ENCODE data around the gene TRIM67. TPM values are rescaled to one million over a fixed set of nuclear protein-coding genes. Genes with fewer than 3 reads are reported as not detected.
"Not testable (repeated sequence)": the region's sequence is repeated elsewhere in the genome, so short reads cannot be mapped to it uniquely, and the experiment has no call there.

TRIM67 gene
- total RNA-seq, 1 donor from 2014 or later, result 0.10 TPM

DNA sequence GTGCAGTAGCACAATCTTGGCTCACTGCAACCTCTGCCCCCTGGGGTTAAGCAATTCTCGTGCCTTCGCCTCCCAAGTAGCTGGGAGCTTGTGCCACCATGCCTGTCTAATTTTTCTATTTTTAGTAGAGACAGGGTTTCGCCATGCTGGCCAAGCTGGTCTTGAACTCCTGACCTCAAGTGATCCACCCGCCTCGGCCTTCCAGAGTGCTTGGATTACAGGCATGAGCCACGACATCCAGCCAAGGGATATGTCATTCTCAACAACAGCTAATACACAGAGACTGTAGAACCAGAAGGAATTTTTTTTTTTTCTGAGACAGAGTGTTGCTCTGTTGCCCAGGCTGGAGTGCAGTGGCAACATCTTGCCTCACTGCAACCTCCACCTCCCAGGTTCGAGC is 3.7 kb upstream of the TRIM67 start:
- not testable (repeated sequence) for DNase-seq

DNA sequence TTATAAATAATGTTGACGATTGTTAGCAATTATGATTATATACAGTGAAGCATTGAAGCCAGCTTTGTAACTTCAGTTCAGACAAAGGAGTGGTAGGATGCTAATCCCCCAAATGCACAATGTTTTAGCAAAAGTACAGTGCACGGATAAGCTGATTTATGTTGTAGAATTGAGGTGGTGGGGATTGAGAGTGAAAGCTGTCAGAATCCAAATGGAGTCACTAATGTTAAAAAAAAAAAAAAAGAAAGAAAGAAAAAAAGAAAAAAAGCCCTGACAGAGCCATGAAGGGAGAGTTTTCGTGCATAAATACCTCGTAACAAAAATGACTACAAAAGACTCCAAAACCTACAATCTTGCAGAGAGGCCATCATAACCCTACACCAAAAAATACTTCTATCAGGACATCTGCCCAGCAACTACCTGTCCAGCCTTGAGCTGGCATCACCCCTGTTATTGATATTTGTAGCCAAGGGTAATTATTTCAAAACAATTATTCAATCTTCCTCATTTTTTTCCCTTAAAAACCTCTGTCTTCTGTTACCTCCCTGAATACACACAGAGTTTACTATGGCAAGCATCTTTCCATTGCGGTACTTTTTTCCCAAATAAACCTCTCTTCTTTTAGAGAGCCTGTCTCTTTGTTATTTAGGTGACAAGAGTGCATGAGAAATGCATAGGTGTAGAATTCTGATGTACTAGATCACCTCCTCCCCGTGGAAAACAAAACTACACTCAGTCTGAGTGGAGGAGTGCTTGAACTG is 2.5 kb upstream of the TRIM67 start:
- no peak for DNase-seq

DNA sequence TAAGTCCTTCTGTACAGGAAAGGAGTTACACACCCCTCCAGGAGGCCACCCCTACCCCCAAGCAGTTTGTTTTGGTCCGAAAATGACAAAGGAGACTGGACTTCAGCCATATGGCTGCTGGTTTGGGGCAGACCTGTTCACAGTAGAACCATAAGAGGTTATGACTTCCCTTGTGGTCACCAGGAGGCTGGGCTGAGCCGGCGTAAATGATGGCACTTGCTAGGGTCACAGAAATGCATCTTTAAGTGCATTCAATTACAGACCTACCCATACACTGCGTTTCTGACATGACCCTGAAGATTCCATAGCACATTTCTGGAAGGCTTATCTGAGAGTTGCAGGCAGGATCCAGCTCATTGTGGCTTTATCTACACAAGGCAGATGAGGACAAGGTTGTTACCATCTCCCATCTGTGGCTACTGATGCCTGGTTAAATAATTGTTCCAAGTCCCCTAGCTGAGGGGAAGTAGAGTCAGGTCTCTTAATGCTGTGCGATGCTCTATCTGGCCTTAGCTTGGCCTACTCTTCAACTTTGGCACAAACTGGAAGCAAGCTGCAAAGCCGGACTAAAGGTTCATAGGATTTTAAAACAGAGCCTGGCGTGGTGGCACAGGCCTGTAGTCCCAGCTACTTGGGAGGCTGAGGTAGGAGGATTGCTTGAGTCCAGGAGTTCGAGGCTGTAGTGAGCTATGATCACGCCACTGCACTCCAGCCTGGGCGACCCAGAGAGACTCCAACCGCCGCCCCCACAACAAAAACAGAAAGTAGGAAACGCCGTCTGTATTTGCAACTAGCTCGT is 1.7 kb upstream of the TRIM67 start:
- DNase-seq, result no peak

DNA sequence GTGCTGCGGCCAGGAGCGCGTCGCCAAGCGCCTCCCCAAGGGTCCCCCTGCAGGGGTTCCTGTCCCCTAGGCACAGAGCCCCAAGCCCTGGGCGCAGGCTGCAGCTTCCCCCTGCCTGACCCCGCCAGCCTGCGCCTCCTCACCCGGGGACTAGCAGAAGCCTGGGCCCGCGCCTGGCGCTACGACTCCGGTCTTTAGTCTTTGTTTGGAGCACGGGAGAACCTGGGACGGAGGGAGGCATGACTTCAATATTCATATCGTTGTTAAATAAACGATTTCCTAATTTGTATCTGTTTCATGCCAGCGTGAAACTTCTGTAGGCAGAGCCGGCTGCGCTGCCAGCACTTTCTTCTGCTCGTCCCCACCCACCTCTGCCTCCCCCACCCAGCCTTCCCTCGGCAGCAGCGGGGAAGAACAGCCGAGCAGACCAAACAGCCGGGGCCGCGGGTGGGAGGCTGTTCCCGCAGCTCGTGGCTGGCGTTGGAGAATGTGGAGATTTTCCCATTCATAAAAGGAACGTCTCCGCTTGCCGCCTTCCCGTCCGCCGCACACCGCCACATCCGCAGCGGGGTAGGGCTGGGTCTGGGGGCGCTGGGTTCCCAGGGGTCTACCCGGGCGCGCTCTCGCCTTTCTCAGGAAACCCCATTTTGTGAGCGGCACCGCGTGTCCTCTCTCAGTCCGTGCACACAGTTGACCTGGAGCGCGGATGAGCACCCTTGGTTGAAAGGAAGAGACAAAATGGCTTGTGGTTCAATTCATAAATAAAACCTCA is 777 bp upstream of the TRIM67 start:
- DNase-seq, result peak; percentile 30

DNA sequence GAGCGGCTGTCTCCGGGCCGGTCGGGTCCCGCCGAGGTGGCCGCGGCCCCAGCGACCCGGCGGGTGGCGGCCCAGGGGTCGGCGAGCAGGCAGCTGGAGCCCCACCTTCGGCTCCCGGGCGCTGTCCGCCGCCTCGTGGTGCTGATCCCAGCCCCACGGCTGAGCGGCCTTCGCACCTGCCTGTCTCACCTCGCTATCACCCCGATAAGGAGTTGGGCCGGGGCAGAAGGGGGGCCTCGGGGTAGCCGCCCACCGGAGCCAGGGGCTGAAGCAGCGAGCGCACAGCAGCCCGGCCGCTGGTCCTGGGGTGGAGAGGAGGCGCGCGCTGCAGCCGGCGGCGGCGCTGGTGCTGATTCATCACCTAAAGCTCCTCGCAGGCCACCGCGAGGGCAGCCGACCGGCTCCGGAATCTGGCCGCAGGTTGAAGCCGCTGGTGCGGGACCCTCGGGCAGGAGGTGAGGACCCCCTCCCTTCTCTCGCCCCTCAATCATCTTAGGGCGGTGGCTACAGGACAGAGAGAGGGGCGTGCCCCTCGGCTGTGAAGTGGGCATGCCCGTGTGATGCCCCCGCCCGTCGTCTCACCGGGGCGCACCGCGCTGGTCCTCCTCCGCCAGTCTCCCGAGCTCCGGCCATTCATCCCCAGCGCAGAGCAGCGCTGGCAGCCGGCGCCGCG is 575 bp downstream of the TRIM67 start:
- DNase-seq, result peak; percentile 66

DNA sequence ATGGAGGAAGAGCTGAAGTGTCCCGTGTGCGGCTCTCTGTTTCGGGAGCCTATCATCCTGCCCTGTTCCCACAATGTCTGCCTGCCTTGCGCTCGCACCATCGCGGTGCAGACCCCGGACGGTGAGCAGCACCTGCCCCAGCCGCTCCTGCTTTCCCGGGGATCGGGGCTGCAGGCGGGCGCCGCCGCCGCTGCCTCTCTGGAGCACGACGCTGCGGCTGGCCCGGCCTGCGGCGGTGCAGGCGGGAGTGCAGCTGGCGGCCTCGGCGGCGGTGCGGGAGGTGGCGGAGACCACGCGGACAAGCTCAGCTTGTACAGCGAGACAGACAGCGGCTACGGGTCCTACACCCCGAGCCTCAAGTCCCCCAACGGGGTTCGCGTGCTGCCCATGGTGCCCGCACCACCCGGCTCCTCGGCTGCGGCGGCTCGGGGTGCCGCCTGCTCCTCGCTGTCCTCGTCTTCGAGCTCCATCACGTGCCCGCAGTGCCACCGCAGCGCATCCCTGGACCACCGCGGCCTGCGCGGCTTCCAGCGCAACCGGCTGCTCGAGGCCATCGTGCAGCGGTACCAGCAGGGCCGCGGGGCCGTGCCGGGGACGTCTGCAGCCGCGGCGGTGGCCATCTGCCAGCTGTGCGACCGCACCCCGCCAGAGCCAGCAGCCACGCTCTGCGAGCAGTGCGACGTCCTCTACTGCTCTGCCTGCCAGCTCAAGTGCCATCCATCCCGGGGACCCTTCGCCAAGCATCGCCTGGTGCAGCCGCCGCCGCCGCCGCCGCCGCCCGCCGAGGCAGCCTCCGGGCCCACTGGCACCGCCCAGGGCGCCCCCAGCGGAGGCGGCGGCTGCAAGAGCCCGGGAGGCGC is 1.3 kb downstream of the TRIM67 start:
- no peak for DNase-seq

DNA sequence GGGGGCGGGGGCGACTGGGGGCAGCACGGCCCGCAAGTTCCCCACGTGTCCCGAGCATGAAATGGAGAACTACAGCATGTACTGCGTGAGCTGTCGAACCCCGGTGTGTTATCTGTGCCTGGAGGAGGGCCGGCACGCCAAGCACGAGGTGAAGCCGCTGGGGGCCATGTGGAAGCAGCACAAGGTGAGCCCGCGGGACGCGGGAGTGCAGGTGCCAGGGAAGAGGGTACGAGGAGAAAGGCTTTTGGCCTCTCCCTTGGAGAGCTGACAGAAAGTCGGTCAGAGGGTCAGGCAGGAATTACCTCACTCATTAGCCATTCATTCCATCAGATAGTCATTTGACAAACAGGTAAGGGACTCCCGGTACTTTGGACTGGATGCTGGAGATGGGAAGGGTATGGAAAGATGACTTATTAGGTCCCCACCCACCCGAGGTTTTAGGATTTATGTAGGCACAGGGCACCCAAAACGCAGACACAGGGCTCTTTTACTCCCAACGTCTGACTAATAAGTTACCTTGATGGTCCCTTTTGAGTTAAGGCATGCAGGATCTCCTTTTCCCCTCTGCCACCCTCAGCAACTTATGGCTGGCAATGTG is 2.1 kb downstream of the TRIM67 start:
- no peak for DNase-seq

DNA sequence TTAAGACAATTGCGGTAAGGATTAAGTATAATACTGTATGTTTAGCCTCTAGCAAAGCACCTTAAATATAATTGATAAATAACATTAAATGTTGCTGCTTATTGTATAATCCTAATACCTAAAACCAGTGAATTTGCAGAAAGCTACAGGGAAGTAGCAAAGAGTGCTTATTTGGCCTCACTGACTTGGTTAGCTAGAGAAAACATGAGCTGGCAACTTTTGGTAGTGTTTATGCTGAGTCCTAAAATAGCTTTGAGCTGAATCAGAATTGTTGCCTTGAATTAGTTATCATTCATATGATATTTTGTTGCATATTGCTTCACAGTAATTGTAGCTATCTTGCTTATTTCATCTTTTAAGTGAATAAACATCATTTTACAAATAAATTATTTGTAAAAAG is 3.5 kb downstream of the TRIM67 start:
- DNase-seq, result no peak

DNA sequence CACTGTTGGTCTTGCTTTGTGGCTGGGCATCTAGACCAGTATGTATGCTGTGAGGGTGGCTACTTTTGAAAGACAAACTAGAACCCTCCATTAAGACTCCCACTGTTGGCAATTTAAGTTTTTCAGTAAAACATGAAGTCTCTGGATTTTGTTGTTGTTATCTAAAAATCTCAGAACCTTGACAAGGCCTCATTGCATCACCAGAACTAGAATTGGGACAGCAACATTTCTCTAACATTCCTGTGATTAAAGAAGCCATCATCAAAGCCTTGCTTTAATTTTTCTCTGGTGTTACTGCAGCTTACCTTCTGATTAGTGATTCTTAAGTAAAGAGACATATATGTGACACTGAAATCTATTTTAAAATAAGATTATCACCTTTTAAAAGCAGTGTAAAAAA is 4.5 kb downstream of the TRIM67 start:
- no peak for DNase-seq

DNA sequence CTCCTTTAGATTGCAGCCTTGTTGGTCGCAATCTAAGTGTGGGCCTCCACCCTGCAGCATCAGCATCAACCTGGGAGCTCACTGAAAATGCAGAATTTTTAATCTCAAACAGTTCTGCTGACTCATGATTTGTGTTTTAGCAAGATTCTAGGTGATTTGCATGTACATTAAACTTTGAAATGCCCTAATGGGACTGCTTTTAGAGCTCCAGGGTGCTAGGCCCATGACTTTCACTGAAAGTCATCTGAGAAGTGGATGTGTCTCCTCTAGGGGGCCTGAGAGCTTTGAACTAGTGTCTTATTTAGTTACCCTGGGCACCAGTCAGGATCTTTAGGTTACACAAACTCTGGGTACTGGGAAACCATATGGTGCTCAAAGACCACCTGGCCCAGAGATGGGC is 9.0 kb downstream of the TRIM67 start:
- DNase-seq, result no peak

DNA sequence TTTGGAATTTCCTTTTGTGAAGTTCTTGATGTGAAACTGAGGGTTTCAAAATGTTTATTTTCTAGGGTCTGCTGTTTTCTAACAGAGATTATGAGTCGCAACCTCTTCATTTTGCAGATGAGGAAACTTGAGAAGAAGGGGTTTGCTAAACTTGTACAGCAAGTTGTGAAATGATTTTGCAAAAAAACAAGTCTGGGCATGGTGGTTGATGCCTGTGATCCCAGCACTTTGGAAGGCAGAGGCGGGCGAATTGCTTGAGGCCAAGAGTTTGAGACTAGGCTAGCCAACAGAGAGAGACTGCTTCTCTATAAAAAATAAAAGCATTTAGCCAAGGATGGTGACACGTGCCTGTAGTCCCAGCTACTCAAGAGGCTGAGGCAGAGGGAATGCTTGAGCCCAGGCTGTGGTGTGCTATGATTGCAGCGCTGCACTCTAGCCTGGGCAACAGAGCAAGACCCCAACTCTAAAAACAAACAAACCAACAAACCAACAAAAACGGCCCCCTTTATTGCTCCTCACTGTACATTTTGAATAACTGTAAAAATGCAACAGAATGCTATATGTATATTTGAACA is 9.9 kb downstream of the TRIM67 start:
- no peak for DNase-seq

DNA sequence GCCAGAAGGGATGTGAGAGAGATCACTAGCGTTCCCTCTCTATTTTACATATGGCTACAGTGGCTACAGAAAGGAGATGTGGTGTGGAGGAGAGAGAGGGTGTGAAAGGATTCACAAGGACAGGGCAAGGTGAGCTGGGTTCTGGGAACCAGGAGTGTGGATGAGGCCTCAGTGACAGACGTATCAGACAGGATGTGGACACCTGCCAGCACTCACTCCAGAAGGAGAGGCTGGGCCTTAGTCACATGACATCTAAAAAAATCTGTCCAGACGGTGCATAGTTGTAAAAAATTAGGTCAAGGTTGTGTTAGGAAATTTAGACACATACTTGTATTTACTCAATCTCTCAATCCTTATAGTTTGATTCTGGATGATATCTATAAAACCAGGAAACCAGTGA is 10.6 kb downstream of the TRIM67 start:
- DNase-seq, result no peak

DNA sequence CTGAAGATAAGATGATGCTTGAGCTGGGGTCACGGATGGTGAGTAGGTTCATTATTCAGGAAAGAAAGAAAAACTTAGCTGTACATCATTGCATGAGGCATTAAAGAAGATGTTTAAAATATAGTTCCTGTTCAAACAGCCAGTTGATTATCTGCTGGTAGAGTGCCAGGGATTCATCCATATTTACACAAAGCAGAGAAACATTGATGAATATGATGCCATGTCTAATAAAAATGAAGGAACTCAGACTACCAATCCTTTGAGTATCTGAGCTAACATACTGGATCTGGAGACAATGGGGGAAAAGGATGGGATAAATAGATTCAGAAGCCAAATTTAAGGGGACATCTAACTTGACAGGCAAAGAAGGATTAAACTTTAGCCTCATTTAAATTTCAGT is 14.6 kb downstream of the TRIM67 start:
- DNase-seq, result no peak

DNA sequence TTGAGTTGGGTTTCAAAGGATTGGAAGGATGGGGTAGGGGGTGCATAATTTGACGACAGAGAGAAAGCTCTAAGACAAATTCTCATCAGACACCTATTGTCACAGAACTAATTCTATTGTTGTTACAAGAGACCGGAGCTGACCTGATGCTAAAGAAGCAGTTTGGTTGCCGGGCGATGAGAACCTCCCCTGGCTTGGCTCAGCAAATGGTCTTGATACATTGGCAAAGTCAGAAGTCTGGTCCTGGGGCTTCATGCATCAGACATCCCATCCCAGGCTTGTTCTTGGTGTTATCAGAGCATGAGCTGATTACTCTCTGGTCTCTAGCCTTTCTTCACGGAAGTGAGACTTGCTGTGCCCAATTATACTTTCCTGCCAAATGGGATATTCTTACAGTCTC is 15.4 kb downstream of the TRIM67 start:
- DNase-seq, result no peak

DNA sequence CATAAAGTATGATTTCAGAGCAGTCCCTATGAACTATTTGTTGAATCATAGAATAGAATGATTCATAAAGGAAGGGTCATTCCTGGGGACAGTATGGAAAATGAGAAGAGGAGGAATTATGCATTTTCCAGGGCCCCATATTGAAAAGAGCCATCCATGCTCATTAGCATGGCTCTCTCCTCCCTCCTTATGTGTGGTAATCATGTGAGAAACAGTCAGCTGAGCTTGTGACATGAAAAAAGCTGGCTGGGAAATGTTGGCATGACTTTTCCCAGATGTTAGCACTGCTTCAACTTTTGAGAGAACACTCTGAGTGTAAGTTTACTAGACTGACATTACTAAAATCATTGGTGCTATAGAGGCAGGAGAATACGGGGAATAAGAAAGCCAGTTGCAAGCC is 16.1 kb downstream of the TRIM67 start:
- no peak for DNase-seq

DNA sequence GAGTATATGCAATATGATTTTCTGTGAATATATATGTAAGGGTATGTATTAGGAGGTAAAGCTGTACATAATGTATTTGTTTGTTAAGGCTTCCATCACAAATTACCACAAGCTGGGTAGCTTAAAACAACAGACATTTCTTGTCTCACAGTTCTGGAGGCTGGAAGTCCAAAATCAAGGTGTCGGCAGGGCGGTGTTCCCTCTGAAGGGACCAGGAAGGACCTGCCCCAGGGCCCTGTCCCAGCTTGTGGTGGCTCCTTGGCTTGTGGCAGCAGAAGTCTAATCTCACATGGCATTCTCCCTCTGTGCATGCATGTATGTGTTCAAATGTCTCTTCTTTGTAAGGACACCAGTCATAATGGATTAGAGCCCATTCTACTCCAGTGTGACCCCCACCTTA is 17.1 kb downstream of the TRIM67 start:
- DNase-seq, result no peak

DNA sequence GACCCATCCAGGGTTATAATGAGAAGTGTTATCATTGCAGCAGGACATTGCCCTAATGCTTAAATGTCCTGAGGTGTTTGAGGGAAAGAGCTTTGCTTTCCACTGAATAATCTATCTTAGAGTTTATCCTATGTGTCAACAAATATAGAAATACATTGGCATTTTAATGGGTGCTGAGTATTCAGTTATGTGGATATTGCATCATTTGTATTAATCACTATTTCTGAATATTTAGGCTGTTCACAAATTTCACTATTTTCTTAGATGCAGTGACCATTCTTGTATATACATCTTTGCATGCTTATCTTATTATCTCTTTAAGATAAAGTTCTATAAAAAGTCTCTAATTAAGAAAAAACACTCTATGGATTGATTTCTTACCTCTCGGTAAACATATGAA is 18.2 kb downstream of the TRIM67 start:
- DNase-seq, result no peak

DNA sequence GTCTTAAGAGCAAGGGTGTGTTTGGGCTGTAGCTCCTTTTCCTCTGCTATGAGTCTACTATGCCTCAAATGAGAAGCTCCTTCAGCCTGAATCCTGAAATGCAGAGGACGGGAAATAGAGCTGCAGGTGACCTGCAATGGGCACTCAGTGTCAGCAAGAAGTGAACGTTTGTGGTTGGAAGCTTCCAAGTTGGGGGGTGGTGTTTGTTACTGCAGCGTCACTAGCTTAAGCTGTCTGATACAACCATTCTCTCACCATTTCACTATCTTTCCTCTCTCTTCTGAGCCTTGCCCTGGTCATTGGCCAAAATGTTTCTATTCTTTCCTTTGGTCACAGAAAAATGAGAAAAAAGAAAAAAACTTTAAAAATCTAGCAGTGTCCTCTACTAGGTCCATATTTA is 19.4 kb downstream of the TRIM67 start:
- no peak for DNase-seq

DNA sequence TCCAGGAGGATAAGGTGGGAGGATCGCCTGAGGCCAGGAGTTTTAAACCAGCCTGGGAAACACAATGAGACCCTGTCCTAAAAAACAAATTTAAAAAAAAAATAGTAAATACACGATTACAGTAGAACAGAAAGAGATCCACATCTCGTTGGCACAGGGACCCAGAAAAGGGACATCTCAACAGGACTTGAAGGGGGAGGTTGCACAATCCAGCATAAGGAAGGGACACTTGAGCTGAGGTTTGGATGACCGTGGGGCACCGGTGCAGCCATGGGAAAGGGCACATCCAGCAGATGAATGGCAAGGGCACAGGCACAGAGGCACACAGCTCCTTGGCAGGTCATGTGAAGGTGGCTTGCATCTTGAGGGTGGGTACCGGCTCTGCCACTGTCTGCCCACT is 20.5 kb downstream of the TRIM67 start:
- no peak for DNase-seq

Measured in tongue (tissue), 2 donors.